RWPE2 (cell line): ENCODE data around the gene TMEM234.

Source experiments
- ATAC-seq: fragments of 200-7000 bp; cut with Tn5 transposase; 3 replicates; pipeline ENCODE4 v1.9.1; 2021; ENCODE audit warnings: low read depth
- DNase-seq: peaks from one replicate; pipeline ENCODE4 v3.0.0-alpha.2; 2020; ENCODE audit warnings: low spot score
- H3K27ac ChIP-seq: fragments of 450-650 bp; 2 replicates; pipeline ENCODE4 v1.5.1; 2017; ENCODE audit warnings: mild to moderate bottlenecking; ENCODE audit not compliant: poor library complexity, severe bottlenecking
- H3K27me3 ChIP-seq: fragments of 250-450 bp; sonication (Bioruptor Pico); 2 replicates; pipeline ENCODE4 v1.5.1; 2021; ENCODE audit warnings: mild to moderate bottlenecking, moderate library complexity; ENCODE audit not compliant: insufficient read depth, poor library complexity, severe bottlenecking
- H3K36me3 ChIP-seq: fragments of 250-450 bp; sonication (Bioruptor Pico); 2 replicates; pipeline ENCODE4 v1.5.1; 2020; ENCODE audit warnings: low read depth, mild to moderate bottlenecking, moderate library complexity
- H3K4me1 ChIP-seq: fragments of 250-450 bp; sonication (Bioruptor Pico); 2 replicates; pipeline ENCODE4 v1.5.1; 2021; ENCODE audit warnings: mild to moderate bottlenecking, moderate library complexity; ENCODE audit not compliant: insufficient read depth, poor library complexity, severe bottlenecking
- H3K4me3 ChIP-seq: fragments of 250-450 bp; sonication (Bioruptor Pico); 2 replicates; pipeline ENCODE4 v1.5.1; 2021; ENCODE audit warnings: mild to moderate bottlenecking, moderate library complexity; ENCODE audit not compliant: severe bottlenecking
- H3K9me3 ChIP-seq: fragments of 250-450 bp; sonication (Bioruptor Pico); 2 replicates; pipeline ENCODE4 v1.5.1; 2021; ENCODE audit warnings: mild to moderate bottlenecking, moderate library complexity; ENCODE audit not compliant: severe bottlenecking
- CTCF ChIP-seq: fragments of 450-650 bp; IDR thresholded peaks from one replicate; pipeline ENCODE4 v1.5.1; 2017; ENCODE audit warnings: mild to moderate bottlenecking, moderate library complexity; ENCODE audit not compliant: poor library complexity, severe bottlenecking

Gene TMEM234

GRCh38 chr1:32228771-32229170 is 6.6 kb upstream of the TMEM234 start:
- Histone ChIP-seq H3K27ac (no peak overlapping the region), H3K9me3 (no peaks in the 10 kb centered on the region), H3K27me3 (no peaks in the 10 kb centered on the region), H3K4me1 (peaks cover 5% of the 10 kb centered on the region), H3K4me3 (no peak overlapping the region), H3K36me3 (peaks cover 80% of the 10 kb centered on the region)
- TF ChIP-seq CTCF: no peak
- DNase-seq: no peak
- no peak for ATAC-seq

GRCh38 chr1:32224285-32224684 is 2.1 kb upstream of the TMEM234 start:
- no peak for TF ChIP-seq CTCF
- ATAC-seq (no peak), DNase-seq (no peak)
- no peaks in the 10 kb centered on the region for H3K9me3 ChIP-seq
- peaks cover 68% of the 10 kb centered on the region for H3K36me3 ChIP-seq
- H3K27ac ChIP-seq: no peak overlapping the region
- no peak overlapping the region for H3K4me3 ChIP-seq
- peaks cover 3% of the 10 kb centered on the region for H3K4me1 ChIP-seq
- H3K27me3 ChIP-seq: no peaks in the 10 kb centered on the region

- Histone ChIP-seq H3K4me1 (peaks cover 3% of the 10 kb centered on the region), H3K9me3 (no peaks in the 10 kb centered on the region), H3K36me3 (peaks cover 62% of the 10 kb centered on the region), H3K27me3 (no peaks in the 10 kb centered on the region), H3K4me3 (no peak overlapping the region), H3K27ac (peak overlapping the region; percentile 51)
- TF ChIP-seq CTCF: no peak
- DNase-seq (no peak), ATAC-seq (no peak)
Observed at GRCh38 chr1:32223683-32224082, 1.5 kb upstream of the TMEM234 start.

- Histone ChIP-seq H3K4me3 (peak overlapping the region; percentile 91), H3K27me3 (no peaks in the 10 kb centered on the region), H3K9me3 (no peaks in the 10 kb centered on the region), H3K27ac (peak overlapping the region; percentile 51), H3K4me1 (peaks cover 3% of the 10 kb centered on the region), H3K36me3 (peaks cover 56% of the 10 kb centered on the region)
- ATAC-seq: no peak
- DNase-seq: no peak
- no peak for TF ChIP-seq CTCF
Observed at GRCh38 chr1:32221581-32221979, 573 bp downstream of the TMEM234 start.

- DNase-seq (no peak), ATAC-seq (no peak)
- peaks cover 58% of the 10 kb centered on the region for H3K36me3 ChIP-seq
- TF ChIP-seq CTCF: no peak
- no peaks in the 10 kb centered on the region for H3K27me3 ChIP-seq
- H3K9me3 ChIP-seq: no peaks in the 10 kb centered on the region
- peak overlapping the region; percentile 51 for H3K27ac ChIP-seq
- H3K4me1 ChIP-seq: peaks cover 9% of the 10 kb centered on the region
- peak overlapping the region; percentile 91 for H3K4me3 ChIP-seq
Observed at GRCh38 chr1:32220746-32221580, 1.2 kb downstream of the TMEM234 start.
